ENCODE results near the gene TRAPPC5.

- TF ChIP-seq EZH2 (IDR thresholded peaks at IDR 0.05; ENCODE audit: borderline replicate concordance, low read depth, low read length, poor library complexity, severe bottlenecking) (no peak), CTCF (conservative IDR thresholded peaks at IDR 0.05; ENCODE audit: low read depth, low read length) (no peak)
Observed at GRCh38 chr19:7699003-7699402, 18.4 kb downstream of the TRAPPC5 start.

All from A673 (cell line).